Coronary artery (tissue), 2 donors: Measurements from ENCODE around the gene PSMG4.
A peak's percentile ranks its signal among the peaks of the same experiment; 100 is the strongest.

ENCODE experiments used
- DNase-seq: peaks from one replicate; pipeline ENCODE4 v3.0.0-alpha.2; 2017; ENCODE audit warnings: low spot score
- H3K27ac ChIP-seq, 2 donors: fragments of 200-600 bp; sonication (generic); one replicate each; pipeline ENCODE4 v1.5.1; 2016 to 2019
- H3K4me3 ChIP-seq: fragments of 200-600 bp; sonication (generic); 2 replicates; pipeline ENCODE4 v1.5.1; 2016; ENCODE audit warnings: mild to moderate bottlenecking, moderate library complexity
- CTCF ChIP-seq: fragments of 200-600 bp; sonication (generic); IDR thresholded peaks from one replicate; pipeline ENCODE4 v1.5.1; 2019; ENCODE audit warnings: antibody characterized with exemption

Gene PSMG4

GRCh38 chr6:3245216-3245615 lies 13.5 kb upstream of the PSMG4 start:
- no peak overlapping the region for H3K27ac ChIP-seq
- no peak overlapping the region for H3K4me3 ChIP-seq
- DNase-seq, result no peak
- no peak for TF ChIP-seq CTCF

- peak overlapping the region; percentile 63 for H3K4me3 ChIP-seq
- peak; percentile 78 for DNase-seq
- H3K27ac ChIP-seq, result no peak overlapping the region
- no peak for TF ChIP-seq CTCF
Measured at GRCh38 chr6:3247255-3248146, 11.2 kb upstream of the PSMG4 start.

GRCh38 chr6:3249821-3250220 lies 8.9 kb upstream of the PSMG4 start:
- Histone ChIP-seq H3K27ac (no peak overlapping the region), H3K4me3 (no peak overlapping the region)
- no peak for TF ChIP-seq CTCF
- DNase-seq, result peak; percentile 66

- DNase-seq, result peak; percentile 69
- no peak overlapping the region for H3K27ac ChIP-seq
- TF ChIP-seq CTCF, result no peak
- H3K4me3 ChIP-seq, result no peak overlapping the region
Measured at GRCh38 chr6:3250231-3250675, 8.5 kb upstream of the PSMG4 start.

GRCh38 chr6:3251462-3252314 lies 7.1 kb upstream of the PSMG4 start:
- Histone ChIP-seq H3K4me3 (no peak overlapping the region), H3K27ac (no peak overlapping the region)
- DNase-seq, result peak; percentile 82
- peak; percentile 95 for TF ChIP-seq CTCF

- DNase-seq, result peak; percentile 64
- Histone ChIP-seq H3K4me3 (no peak overlapping the region), H3K27ac (no peak overlapping the region)
- TF ChIP-seq CTCF, result no peak
Measured at GRCh38 chr6:3252369-3252768, 6.4 kb upstream of the PSMG4 start.
